ENCODE data around the gene DDX17.
"Not testable (repeated sequence)": the region's sequence is repeated elsewhere in the genome, so short reads cannot be mapped to it uniquely, and the experiment has no call there.

The DDX17 gene

DNA sequence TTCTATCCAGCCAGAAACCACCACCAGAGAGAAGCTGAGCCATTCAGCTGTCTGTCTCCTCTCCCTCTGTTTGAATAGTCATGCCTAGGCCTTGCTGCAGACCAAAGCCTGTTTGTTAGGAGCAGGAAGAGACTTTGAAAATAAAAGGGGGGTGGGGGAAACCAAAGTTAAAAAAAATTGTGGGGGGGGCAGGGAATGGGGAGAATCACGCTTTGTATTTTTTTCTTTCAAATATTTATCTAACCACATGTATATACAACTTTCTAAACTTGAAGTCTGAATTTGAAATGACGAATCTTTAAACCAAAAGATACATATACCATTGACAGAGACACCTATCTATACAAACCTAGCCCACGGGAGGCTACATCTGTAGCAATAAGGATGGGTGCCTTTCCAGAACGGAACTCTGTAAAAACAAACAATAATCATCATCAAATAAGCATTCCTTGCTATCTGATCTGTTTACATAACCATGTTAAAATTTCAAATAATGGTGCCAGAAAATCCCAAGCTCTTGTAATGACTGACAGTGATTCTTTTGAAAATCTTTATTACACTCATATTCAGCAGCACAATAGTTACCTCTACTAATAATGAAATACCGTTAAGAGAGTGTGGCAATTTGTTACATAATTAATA is 14.3 kb downstream of the DDX17 start:
- no peak for DNase-seq (ENCODE audit: low read depth in 2 of 2)

DNA sequence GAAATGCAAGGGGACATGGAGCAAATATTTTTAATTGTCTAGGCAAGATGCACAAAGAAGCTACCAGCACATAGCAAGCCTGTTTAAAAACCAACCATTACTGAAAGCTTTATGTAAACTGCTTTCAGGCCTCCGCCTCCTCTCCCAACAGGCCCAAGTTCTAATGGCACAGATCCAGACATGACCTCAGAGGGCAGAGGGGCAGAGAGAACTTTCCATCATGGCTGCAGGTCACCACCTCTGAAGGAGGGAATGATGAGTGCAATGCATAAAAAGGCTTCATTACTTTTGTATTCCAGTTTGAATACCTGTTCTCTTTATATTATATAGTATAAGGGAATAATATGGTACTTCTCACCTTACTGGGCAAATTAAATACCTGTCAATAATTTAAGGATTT is 15.2 kb downstream of the DDX17 start:
- no peak for DNase-seq (ENCODE audit: low read depth in 2 of 2)

GRCh38 chr22:38490475-38490874 is 15.6 kb downstream of the DDX17 start:
- DNase-seq (ENCODE audit: low read depth in 2 of 2) = no peak

DNA sequence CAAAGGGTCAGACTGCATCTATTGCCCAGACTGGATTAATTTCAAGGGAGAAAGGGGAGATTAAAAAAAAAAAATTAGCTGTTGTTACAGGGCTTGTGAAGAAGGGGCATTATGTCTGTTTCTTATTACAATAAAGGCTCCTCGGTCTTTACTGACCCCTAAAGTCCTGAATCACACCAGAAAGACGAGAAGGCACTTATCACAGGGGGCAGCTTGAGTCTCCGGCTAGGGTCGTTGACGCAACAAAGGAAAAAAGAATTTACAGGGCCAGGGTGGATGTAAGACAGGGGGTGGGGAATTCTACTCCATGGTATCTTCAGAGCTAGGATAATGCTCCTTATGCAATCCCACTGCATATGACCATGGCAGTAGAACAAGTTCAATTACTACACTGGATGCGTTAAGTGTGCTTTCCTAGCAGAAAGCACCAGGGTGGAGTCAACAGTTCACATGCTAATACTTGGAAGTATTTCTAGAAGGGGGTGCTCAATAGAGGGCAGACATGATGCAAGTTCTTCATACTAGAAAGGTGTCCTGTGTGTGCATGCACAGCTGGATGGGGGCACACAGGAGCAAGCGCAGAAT is 16.5 kb downstream of the DDX17 start:
- DNase-seq (ENCODE audit: low read depth in 2 of 2) = no peak

DNA sequence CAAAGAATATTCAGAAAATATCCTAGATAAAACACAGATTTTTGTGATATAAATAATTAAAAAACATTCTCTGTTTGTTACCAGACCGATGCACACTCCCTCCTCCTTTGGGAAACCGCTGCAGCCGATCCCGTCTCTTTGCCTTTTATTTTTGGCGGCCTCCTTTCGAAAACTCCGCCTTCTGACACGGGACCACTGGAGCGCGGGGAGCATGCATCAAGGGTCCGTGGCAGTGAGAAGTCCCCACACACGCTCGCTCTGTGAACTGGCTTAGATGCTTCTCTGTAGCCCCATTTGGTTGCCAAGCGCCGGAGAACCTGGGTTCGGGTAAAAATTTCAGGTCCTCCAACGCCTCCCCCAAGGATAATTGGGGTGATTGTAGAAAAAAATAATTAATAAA is 17.0 kb downstream of the DDX17 start:
- no peak for DNase-seq (ENCODE audit: low read depth in 2 of 2)

GRCh38 chr22:38487946-38488345 is 18.2 kb downstream of the DDX17 start:
- DNase-seq (ENCODE audit: low read depth in 2 of 2) = no peak

DNA sequence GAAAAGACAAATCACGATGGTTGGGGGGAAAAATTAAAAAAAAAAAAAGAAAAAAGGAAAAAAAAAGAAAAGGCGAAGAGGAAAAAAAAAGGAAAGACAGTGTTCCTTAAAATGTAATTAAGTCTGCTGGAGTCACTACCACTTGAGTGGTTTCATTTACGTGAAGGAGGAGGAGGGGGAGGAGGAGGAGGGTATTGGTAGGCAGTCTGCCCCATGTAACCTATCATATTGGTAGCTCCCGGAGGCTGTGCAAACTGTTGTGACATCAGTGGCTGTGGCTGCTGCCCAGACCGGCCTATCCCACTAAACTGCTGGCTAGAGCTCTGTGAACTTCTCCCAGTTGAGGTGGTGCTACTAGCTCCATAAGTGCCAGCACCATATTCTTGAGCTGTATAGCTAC is 20.3 kb downstream of the DDX17 start:
- DNase-seq (ENCODE audit: low read depth in 2 of 2) = no peak

DNA sequence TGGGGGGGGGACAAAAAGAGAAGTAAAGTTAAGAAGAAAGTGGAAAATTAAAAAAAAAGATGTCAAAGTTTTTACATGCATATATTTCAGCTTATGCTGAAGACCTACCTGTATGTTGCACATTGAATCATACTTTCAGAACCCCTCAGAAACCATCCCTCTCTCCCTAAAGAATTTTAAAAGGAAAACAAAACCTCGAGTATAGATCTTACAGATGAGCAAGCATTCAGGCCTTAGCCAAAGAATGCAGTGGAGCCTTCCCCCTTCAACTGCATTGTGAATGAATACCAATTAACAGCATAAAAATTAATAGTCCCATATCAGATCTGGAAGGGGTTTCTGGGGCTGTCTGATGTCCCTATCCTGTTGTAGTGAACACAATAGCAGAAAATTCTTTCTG is 21.9 kb downstream of the DDX17 start:
- DNase-seq (ENCODE audit: low read depth in 2 of 2) = no peak

DNA sequence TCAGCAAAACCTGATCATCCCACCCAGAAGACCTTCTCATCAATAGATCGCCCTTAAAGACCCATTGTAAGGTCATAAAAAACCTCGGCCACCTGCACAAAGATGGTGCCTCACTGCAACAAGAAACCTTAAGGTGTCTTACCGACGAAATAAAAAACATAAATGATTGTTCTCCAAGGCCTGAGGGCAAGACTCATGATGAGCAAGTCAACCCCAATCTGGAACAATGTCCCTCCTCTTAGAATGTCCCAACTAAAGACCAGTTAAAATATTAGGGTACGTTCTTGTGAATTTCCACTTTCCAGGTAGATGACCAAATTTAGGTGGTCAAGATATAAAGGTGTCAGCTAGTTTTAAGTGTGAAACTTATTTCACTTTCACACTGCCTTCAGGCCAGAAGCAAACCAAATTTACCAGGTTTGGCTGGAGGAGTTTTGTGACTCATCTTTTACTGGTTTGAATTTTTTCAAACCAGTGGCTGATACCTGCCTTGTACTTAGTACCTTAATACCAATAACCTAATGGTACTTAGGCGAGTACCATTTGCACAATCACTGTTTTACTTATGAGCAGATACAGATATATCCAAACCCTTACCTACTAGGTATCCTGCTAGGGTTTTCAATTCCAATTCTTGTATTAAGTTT is 23.3 kb downstream of the DDX17 start:
- DNase-seq (ENCODE audit: low read depth in 2 of 2) = no peak

DNA sequence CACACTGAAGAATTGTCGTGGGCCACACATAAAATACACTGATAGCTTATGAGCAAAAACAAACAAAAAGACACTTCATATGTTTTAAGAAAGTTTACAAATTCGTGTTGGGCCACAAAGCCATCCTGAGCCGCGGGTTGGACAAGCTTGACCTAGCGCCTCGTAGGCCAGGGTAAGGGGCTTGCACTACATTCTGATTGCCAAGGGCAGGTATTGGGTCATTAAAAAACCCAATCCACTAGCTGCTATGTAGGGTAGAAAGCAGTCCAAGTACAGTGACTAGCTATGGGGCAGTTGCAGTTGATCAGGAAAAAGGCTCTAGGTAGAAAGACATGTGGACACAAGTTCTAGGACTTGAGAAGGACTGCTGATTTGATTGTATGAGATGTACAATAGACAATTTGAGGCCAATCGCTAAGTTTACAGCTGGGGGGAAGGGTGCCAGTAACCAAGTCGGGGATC is 24.2 kb downstream of the DDX17 start:
- no peak for DNase-seq (ENCODE audit: low read depth in 2 of 2)

- no peak for DNase-seq (ENCODE audit: low read depth in 2 of 2)
Observed at GRCh38 chr22:38481162-38481870, 24.8 kb downstream of the DDX17 start.

GRCh38 chr22:38479096-38479837 is 26.8 kb downstream of the DDX17 start:
- no peak for DNase-seq (ENCODE audit: low read depth in 2 of 2)

GRCh38 chr22:38477585-38477984 is 28.5 kb downstream of the DDX17 start:
- DNase-seq (ENCODE audit: low read depth in 2 of 2) = no peak

DNA sequence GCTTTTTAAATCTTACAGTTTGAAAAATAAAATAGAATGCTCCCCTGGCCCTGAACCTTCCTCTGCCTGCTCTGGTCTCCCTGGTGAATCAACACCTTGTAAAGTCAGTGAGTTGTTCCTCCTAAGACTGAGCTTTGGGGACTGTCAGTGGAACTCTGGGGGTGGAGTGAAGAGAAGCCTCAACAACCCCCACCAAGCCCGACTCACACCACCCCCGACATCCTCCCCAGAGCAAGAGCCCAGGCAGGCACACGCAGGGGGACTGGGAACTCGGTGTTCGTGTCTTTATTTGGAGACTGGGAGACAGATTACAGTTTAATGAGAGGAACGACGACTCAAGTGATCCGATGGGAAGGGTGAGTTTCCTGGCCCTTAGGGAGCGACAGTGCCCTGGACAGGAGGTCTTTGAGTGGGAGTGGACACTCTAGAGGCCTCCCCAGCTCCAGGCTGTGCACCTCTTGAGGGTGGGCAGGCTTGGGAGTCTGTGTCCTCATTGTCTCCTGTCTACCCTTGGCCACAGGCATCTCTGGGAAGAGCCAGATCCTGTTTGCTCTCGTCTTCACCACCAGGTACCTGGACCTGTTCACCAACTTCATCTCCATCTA is 32.0 kb downstream of the DDX17 start:
- no peak for DNase-seq (ENCODE audit: low read depth in 2 of 2)

DNA sequence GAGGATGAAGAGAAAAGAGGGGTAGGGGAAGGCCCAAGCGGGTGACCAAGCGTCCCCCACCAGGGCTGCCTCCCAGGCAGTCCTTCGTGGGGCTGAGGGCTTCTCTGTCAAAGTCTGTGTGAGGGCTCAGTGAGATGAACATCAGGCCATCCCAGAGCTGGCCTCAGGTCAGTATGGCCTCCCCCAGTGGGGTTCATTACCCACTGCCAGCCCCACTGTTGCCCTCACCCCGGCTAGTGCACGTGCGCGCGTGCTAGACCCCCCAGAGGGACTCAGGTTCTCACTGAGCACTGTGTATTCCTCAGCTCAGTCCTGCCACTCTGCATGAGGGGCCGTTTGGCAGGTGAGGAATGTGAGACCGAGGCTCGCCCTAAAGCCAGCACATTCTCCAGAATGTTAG is 34.9 kb downstream of the DDX17 start:
- DNase-seq (ENCODE audit: low read depth in 2 of 2) = no peak

- DNase-seq (ENCODE audit: low read depth in 2 of 2) = not testable (repeated sequence)
Observed at GRCh38 chr22:38470179-38470578, 35.9 kb downstream of the DDX17 start.

DNA sequence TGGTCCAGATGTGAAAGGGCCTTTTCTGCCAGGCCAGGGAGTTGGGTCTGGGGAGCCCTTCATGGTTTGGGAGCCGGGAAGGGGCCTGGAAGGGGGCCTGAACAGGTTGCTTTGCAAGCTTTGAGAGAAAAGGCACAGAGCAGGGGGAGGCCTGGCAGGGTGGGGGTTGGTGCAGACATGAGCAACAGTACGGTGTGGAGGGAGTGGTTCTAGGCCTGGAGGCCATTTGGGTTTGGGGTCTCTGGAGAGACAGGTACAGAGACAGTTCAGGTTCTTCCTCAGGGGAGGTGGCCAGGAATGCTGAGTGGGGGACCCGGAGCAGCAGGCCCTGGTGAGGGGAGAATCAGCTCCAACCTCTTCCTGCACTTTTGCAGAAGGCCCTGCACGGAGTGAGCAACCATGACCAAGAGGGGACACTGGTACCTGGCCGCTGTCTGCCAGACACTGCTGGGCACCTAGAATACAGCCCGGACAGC is 36.8 kb downstream of the DDX17 start:
- no peak for DNase-seq (ENCODE audit: low read depth in 2 of 2)

GRCh38 chr22:38468443-38469305 is 37.4 kb downstream of the DDX17 start:
- DNase-seq (ENCODE audit: low read depth in 2 of 2) = no peak

DNA sequence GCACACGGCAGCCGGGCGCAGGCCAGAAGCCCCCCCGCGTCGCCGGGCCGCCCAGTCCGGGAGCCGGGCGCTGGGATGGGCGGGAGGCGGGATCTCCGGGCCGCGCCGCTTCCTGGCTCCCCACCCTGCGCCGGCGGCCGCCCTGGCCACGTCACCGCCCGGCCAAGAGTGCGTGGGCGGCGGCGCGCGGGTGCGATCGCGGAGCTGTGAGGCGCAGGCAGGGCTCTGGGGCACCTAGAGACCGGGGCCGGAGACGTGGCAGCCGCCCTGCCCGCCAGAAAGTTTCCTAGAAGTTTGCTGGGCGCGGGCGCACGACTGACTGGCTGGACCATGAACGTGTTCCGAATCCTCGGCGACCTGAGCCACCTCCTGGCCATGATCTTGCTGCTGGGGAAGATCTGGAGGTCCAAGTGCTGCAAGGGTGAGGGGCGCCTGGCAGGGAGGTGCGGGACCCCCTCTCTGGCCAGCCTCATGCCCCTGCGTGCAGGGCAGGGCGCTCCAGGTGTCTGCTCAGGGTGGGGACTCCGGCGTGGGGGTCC is 38.1 kb downstream of the DDX17 start, which contains the start of gene KDELR3:
TSS of gene KDELR3 (plus strand) at position 193 of the 539 bp plus-strand sequence. CDS start at position 331, 138 bp downstream.
- DNase-seq (ENCODE audit: low read depth in 2 of 2) = peak in 1 of 2 donors; percentile 53

- DNase-seq (ENCODE audit: low read depth in 2 of 2) = no peak
Observed at GRCh38 chr22:38467438-38467903, 38.6 kb downstream of the DDX17 start.

All from stimulated activated CD4-positive, alpha-beta T cell treated with anti-CD3 and anti-CD28 coated beads, Interleukin-1b, Interleukin-23, amount 100 ng/mL, for 4 hours (primary cell).